Lower leg skin (tissue), 3 donors: ENCODE measurements around the gene LHFPL3.

Source experiments
- CTCF ChIP-seq, 3 donors: fragments of 450-650 bp; IDR thresholded peaks; one replicate each; pipeline ENCODE4 v1.5.1; 2016; ENCODE audit warnings: antibody characterized with exemption in 3 of 3, mild to moderate bottlenecking in 3 of 3, moderate library complexity in 2 of 3
- POLR2A ChIP-seq, 2 donors: fragments of 450-650 bp; IDR thresholded peaks; one replicate each; pipeline ENCODE4 v1.6.1; 2016 to 2017; ENCODE audit warnings: antibody characterized with exemption in 2 of 2, mild to moderate bottlenecking in 1 of 2, moderate library complexity in 1 of 2

- TF ChIP-seq CTCF (IDR thresholded peaks at IDR 0.05) (no peak), POLR2A (IDR thresholded peaks at IDR 0.05) (no peak)
These were observed 140.9 kb downstream of the LHFPL3 start for GRCh38 chr7:104469166-104469820.
